NCI-H2171 (cell line): ENCODE results near the gene ZNF212.
"Not testable (repeated sequence)": the region's sequence is repeated elsewhere in the genome, so short reads cannot be mapped to it uniquely, and the experiment has no call there.

ENCODE experiments used
- DNase-seq: peaks from one replicate; lab custom pipeline; 2025; lab: John Stamatoyannopoulos, UW

The ZNF212 gene

GRCh38 chr7:149252378-149252777 is 12.9 kb downstream of the ZNF212 start:
- DNase-seq: no peak

GRCh38 chr7:149253665-149254064 is 14.2 kb downstream of the ZNF212 start:
- no peak for DNase-seq

- DNase-seq: no peak
These were observed 14.9 kb downstream of the ZNF212 start for GRCh38 chr7:149254181-149254858.

- peak; percentile 13 for DNase-seq
These were observed 15.7 kb downstream of the ZNF212 start for GRCh38 chr7:149255174-149255573.

GRCh38 chr7:149256568-149256967 is 17.1 kb downstream of the ZNF212 start:
- DNase-seq: no peak

- no peak for DNase-seq
These were observed 17.7 kb downstream of the ZNF212 start for GRCh38 chr7:149257146-149257545.

GRCh38 chr7:149261316-149261828 is 21.9 kb downstream of the ZNF212 start:
- DNase-seq: no peak

- peak; percentile 80 for DNase-seq
These were observed 22.6 kb downstream of the ZNF212 start, which contains the start of gene ZNF783 for GRCh38 chr7:149261829-149262617. Gene ZNF783 (plus strand): TSS chr7:149262196. CDS start chr7:149262334, 138 bp downstream.

- DNase-seq: no peak
These were observed 27.0 kb downstream of the ZNF212 start for GRCh38 chr7:149266451-149266850.

GRCh38 chr7:149267733-149268132 is 28.3 kb downstream of the ZNF212 start:
- no peak for DNase-seq

GRCh38 chr7:149274424-149274823 is 35.0 kb downstream of the ZNF212 start:
- DNase-seq: not testable (repeated sequence)

GRCh38 chr7:149277871-149278270 is 38.4 kb downstream of the ZNF212 start:
- DNase-seq: no peak

GRCh38 chr7:149278396-149278795 is 38.9 kb downstream of the ZNF212 start:
- no peak for DNase-seq

GRCh38 chr7:149279111-149279743 is 39.8 kb downstream of the ZNF212 start:
- no peak for DNase-seq

GRCh38 chr7:149280151-149280550 is 40.7 kb downstream of the ZNF212 start:
- no peak for DNase-seq

- DNase-seq: no peak
These were observed 41.4 kb downstream of the ZNF212 start for GRCh38 chr7:149280661-149281507.

GRCh38 chr7:149281508-149282330 is 42.3 kb downstream of the ZNF212 start:
- no peak for DNase-seq

GRCh38 chr7:149282331-149282655 is 42.8 kb downstream of the ZNF212 start:
- DNase-seq: no peak

GRCh38 chr7:149283321-149283720 is 43.9 kb downstream of the ZNF212 start:
- no peak for DNase-seq

GRCh38 chr7:149284343-149284742 is 44.9 kb downstream of the ZNF212 start:
- DNase-seq: no peak
